Measurements from ENCODE around the gene CACNA2D3.

CACNA2D3 gene

DNA sequence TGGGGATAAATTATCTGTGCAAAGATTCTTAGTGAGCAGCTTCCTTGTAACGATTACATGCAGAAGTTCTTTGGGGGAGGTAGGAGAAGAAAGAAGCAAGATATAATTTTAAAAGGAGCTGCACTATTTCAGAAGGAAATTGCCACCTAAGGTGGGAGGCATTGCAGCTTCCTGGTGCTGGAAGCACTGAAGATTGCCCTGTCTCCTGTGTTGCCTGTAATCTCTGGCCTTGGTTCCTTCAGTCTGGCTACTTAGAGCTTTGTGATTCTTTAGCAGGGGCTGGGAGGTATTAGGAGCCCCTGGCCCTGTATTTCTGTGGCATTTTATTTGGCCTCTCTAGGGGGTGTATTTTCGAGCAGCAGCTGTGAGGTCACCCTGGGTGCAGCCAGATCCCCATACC is 35.5 kb downstream of the CACNA2D3 start:
- DNase-seq, result no peak
- H2AFZ ChIP-seq (ENCODE audit: low read length), result no peak overlapping the region
- no peaks in the 10 kb centered on the region for H3K36me3 ChIP-seq (replicated peaks; ENCODE audit: insufficient read depth, low read length)
- H3K27me3 ChIP-seq (replicated peaks; ENCODE audit: insufficient read depth, low read length), result no peaks in the 10 kb centered on the region
- H3K4me2 ChIP-seq (ENCODE audit: low read depth, low read length), result no peak overlapping the region
- no peak for TF ChIP-seq EZH2phosphoT487 (IDR thresholded peaks at IDR 0.05; ENCODE audit: low read length)
- no peak for TF ChIP-seq EZH2 (optimal IDR thresholded peaks at IDR 0.05; ENCODE audit: low read depth, low read length)
- TF ChIP-seq, protein P1, sequence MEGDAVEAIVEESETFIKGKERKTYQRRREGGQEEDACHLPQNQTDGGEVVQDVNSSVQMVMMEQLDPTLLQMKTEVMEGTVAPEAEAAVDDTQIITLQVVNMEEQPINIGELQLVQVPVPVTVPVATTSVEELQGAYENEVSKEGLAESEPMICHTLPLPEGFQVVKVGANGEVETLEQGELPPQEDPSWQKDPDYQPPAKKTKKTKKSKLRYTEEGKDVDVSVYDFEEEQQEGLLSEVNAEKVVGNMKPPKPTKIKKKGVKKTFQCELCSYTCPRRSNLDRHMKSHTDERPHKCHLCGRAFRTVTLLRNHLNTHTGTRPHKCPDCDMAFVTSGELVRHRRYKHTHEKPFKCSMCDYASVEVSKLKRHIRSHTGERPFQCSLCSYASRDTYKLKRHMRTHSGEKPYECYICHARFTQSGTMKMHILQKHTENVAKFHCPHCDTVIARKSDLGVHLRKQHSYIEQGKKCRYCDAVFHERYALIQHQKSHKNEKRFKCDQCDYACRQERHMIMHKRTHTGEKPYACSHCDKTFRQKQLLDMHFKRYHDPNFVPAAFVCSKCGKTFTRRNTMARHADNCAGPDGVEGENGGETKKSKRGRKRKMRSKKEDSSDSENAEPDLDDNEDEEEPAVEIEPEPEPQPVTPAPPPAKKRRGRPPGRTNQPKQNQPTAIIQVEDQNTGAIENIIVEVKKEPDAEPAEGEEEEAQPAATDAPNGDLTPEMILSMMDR (IDR thresholded peaks at IDR 0.05; ENCODE audit: low read length), result no peak
- no peak overlapping the region for H3K4me3 ChIP-seq (ENCODE audit: low read length)
- H3K4me1 ChIP-seq (ENCODE audit: low read length), result no peaks in the 10 kb centered on the region
- no peaks in the 10 kb centered on the region for H4K20me1 ChIP-seq (ENCODE audit: insufficient read depth, low read length)
- no peak overlapping the region for H3K9ac ChIP-seq (ENCODE audit: low read length)
- no peaks in the 10 kb centered on the region for H3K79me2 ChIP-seq (ENCODE audit: low read length)
- H3K9me2 ChIP-seq (replicated peaks; ENCODE audit: insufficient read depth, low read length), result no peaks in the 10 kb centered on the region
- no peaks in the 10 kb centered on the region for H3K9me3 ChIP-seq (replicated peaks; ENCODE audit: insufficient read depth, low read length)
- H3K27ac ChIP-seq (ENCODE audit: low read length), result no peak overlapping the region
- H3F3A ChIP-seq (ENCODE audit: insufficient read depth, low read length), result no peaks in the 10 kb centered on the region

DNA sequence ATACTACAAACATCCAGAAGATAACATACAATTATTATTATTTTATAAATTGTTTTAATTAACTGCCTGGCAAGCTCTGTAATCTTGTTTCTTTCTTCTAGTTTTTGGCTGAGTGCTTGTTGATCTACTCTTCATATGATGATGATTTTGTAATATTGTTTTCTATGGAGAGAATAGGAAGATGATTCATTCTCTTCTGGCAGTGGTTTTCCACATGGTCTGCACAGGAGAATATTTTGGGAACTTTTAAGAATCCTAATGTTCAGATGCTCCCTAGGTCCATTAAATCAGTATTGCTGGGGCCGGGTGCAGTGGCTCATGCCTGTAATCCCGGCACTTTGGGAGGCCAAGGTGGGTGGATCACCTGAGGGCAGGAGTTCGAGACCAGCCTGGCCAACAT is 37.6 kb downstream of the CACNA2D3 start:
- TF ChIP-seq, protein P1 (IDR thresholded peaks at IDR 0.05; ENCODE audit: low read length), result no peak
- TF ChIP-seq EZH2phosphoT487 (IDR thresholded peaks at IDR 0.05; ENCODE audit: low read length) (no peak), EZH2 (optimal IDR thresholded peaks at IDR 0.05; ENCODE audit: low read depth, low read length) (no peak)
- Histone ChIP-seq H3K4me2 (ENCODE audit: low read depth, low read length) (no peak overlapping the region), H3K36me3 (replicated peaks; ENCODE audit: insufficient read depth, low read length) (no peaks in the 10 kb centered on the region), H3K9me3 (replicated peaks; ENCODE audit: insufficient read depth, low read length) (no peaks in the 10 kb centered on the region), H3K9ac (ENCODE audit: low read length) (no peak overlapping the region), H3K4me3 (ENCODE audit: low read length) (no peak overlapping the region), H3F3A (ENCODE audit: insufficient read depth, low read length) (no peaks in the 10 kb centered on the region), H3K27ac (ENCODE audit: low read length) (no peak overlapping the region), H3K27me3 (replicated peaks; ENCODE audit: insufficient read depth, low read length) (no peaks in the 10 kb centered on the region), H3K4me1 (ENCODE audit: low read length) (no peaks in the 10 kb centered on the region), H3K79me2 (ENCODE audit: low read length) (no peaks in the 10 kb centered on the region), H2AFZ (ENCODE audit: low read length) (no peak overlapping the region), H3K9me2 (replicated peaks; ENCODE audit: insufficient read depth, low read length) (no peaks in the 10 kb centered on the region), H4K20me1 (ENCODE audit: insufficient read depth, low read length) (no peaks in the 10 kb centered on the region)
- DNase-seq, result no peak

DNA sequence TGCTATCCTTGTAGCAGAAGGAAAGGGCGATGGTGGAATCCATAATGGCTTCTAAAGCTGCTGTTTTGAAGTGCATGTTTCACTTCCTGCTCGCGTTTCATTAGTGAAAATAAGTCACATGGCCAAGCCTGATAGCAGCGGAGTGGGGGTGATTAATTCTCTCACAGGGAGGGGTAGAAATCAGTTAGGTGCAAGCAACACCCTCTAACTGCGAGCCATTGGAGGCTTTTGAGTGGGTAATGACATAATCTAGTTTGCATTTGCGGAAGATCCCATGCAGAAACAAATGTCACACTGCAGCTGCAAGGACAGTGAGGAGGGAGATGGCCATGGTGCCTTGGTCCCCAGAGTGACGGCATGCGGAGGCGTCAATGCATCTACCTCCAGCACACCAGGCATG is 41.1 kb downstream of the CACNA2D3 start:
- Histone ChIP-seq H3F3A (ENCODE audit: insufficient read depth, low read length) (no peaks in the 10 kb centered on the region), H2AFZ (ENCODE audit: low read length) (no peak overlapping the region), H3K4me2 (ENCODE audit: low read depth, low read length) (no peak overlapping the region), H3K9me3 (replicated peaks; ENCODE audit: insufficient read depth, low read length) (no peaks in the 10 kb centered on the region), H3K9me2 (replicated peaks; ENCODE audit: insufficient read depth, low read length) (no peaks in the 10 kb centered on the region), H3K4me1 (ENCODE audit: low read length) (no peaks in the 10 kb centered on the region), H3K79me2 (ENCODE audit: low read length) (no peaks in the 10 kb centered on the region), H4K20me1 (ENCODE audit: insufficient read depth, low read length) (no peaks in the 10 kb centered on the region), H3K27me3 (replicated peaks; ENCODE audit: insufficient read depth, low read length) (no peaks in the 10 kb centered on the region), H3K4me3 (ENCODE audit: low read length) (no peak overlapping the region), H3K9ac (ENCODE audit: low read length) (no peak overlapping the region), H3K36me3 (replicated peaks; ENCODE audit: insufficient read depth, low read length) (no peaks in the 10 kb centered on the region), H3K27ac (ENCODE audit: low read length) (no peak overlapping the region)
- TF ChIP-seq EZH2 (optimal IDR thresholded peaks at IDR 0.05; ENCODE audit: low read depth, low read length) (no peak), EZH2phosphoT487 (IDR thresholded peaks at IDR 0.05; ENCODE audit: low read length) (no peak)
- TF ChIP-seq, protein P1 (IDR thresholded peaks at IDR 0.05; ENCODE audit: low read length), result no peak
- DNase-seq, result no peak
